Spleen (tissue), 7 donors: Measurements from ENCODE around the gene JMY.

Experiments
- CTCF ChIP-seq, 11 experiments: fragments of 200-600 bp in 7 of 11; fragments of 450-650 bp in 4 of 11; sonication (generic) in 4 of 11; IDR thresholded peaks in 8 of 11; conservative IDR thresholded peaks in 3 of 11; 1 replicate in 7 of 11; 2 replicates in 4 of 11; pipeline versions ENCODE4 v1.4.0 to v1.8.0; 2016 to 2021; ENCODE audit warnings: antibody characterized with exemption in 11 of 11, inconsistent platforms in 4 of 11, mild to moderate bottlenecking in 1 of 11
- POLR2AphosphoS5 ChIP-seq, 3 donors: sonication (generic); formaldehyde crosslinking; IDR thresholded peaks; one replicate each; pipeline ENCODE4 v1.5.1; 2017; ENCODE audit warnings: antibody characterized with exemption in 3 of 3
- donor health status: DM: no; HTN: no; CAD: no; lungs with moderate emphysema.
- donor health status: DM: no; HTN: no; CAD: no.
- donor health status: DM: no; HTN: no; CAD: no.

- TF ChIP-seq CTCF (IDR thresholded peaks at IDR 0.05 in 8 of 11, conservative IDR thresholded peaks at IDR 0.05 in 3 of 11): no peak
- TF ChIP-seq POLR2AphosphoS5 (IDR thresholded peaks at IDR 0.05): no peak
These were observed 61.7 kb downstream of the JMY start for GRCh38 chr5:79297661-79298060.
